GM04504 (cell line): ENCODE measurements around the gene ZNF777.
"Not testable (repeated sequence)": the region's sequence is repeated elsewhere in the genome, so short reads cannot be mapped to it uniquely, and the experiment has no call there.

Experiments
- DNase-seq: peaks from one replicate; pipeline ENCODE4 v3.0.0-alpha.2; 2012; ENCODE audit warnings: low read depth

The ZNF777 gene

GRCh38 chr7:149413083-149413482 is 47.8 kb downstream of the ZNF777 start:
- not testable (repeated sequence) for DNase-seq

GRCh38 chr7:149409895-149410294 is 51.0 kb downstream of the ZNF777 start:
- DNase-seq: no peak

GRCh38 chr7:149404825-149405224 is 56.0 kb downstream of the ZNF777 start:
- DNase-seq: no peak

- no peak for DNase-seq
These were observed 56.5 kb downstream of the ZNF777 start for GRCh38 chr7:149404396-149404795.

GRCh38 chr7:149398195-149398820 is 62.6 kb downstream of the ZNF777 start:
- DNase-seq: no peak

- DNase-seq: no peak
These were observed 63.3 kb downstream of the ZNF777 start for GRCh38 chr7:149397470-149398043.

GRCh38 chr7:149388550-149389335 is 72.1 kb downstream of the ZNF777 start:
- not testable (repeated sequence) for DNase-seq

- not testable (repeated sequence) for DNase-seq
These were observed 74.3 kb downstream of the ZNF777 start for GRCh38 chr7:149386514-149386913.

- DNase-seq: no peak
These were observed 75.5 kb downstream of the ZNF777 start for GRCh38 chr7:149385195-149385950.
